Left ventricle myocardium superior (tissue), 1 donor: ENCODE results near the gene KCNC4. TPM values are rescaled to one million over a fixed set of nuclear protein-coding genes. Genes with fewer than 3 reads are reported as not detected.

Experiments
- ATAC-seq: fragments of 200-7000 bp; cut with Tn5 transposase; one replicate; pipeline ENCODE4 v1.9.1; 2020; ENCODE audit warnings: mild to moderate bottlenecking, moderate library complexity
- DNase-seq: peaks from one replicate; pipeline ENCODE4 v3.0.0-alpha.2; 2020
- intact Hi-C: fragments of 100-400 bp; cut with micrococcal nuclease; formaldehyde crosslinking; loops from one replicate; pipeline ENCODE4 v1.11.0; 2022
- total RNA-seq: library from RNA; stranded (reverse); fragmentation: NEBNext Ultra II Directional; extraction: Animal tissue kit (Norgen Biotek cat#: 25700); gene quantifications from one replicate; pipeline ENCODE4 v1.2.1, GENCODE V29; 2021
- donor health status: DM: no; HTN: yes; CAD: no; lungs with severe emphysema.

KCNC4 gene
- total RNA-seq, 1 donor from 2014 or later: 4.7 TPM

DNA sequence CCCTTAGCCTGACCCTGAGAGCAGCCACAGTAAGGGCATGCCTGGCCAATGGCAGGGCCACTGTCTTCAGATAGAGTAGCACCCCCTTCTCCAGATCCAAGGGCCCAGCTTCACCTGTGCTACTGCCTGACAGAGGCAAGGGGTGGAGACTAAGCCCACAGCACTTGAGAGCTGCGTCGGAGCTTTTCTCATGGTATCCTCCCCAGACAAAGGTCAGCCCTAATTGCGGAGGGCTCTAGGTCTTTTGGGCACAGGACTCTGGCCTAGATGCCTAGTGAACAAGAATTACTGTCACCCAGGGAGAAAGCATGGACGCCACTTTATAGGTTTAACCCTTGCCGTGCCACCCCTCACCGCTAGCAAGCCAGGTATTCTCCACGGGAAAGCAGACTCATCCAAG, 15.1 kb downstream of the KCNC4 start:
- DNase-seq (no peak), ATAC-seq (no peak)
- intact Hi-C loops: no loop called here

DNA sequence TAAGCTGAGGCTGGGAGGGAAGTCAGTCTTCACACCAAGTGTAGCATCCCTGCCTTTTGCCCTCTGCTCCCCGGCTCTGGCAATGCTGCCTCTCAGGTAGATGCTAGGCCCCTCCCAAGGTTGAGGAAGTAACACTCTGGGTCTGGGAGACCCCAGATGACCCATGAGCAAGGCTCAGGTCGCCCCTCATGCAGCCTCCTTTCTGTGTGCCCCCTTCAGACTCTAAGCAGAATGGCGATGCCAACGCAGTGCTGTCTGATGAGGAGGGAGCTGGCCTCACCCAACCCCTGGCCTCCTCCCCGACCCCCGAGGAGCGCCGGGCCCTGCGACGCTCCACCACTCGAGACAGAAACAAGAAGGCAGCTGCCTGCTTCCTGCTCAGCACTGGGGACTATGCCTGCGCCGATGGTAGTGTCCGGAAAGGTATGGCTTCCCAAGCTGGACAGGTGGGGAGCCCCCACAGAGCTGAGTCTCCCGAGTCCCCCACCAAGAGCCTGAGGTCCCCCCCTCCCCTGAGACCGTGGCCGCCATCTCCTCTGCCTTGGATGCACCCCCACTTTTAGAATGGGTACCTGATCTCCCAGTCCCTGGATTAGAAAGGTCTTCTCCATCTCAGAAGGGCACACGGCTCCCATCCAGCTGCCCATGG, 15.8 kb downstream of the KCNC4 start:
- DNase-seq (no peak), ATAC-seq (no peak)
- intact Hi-C loops: no loop called here

DNA sequence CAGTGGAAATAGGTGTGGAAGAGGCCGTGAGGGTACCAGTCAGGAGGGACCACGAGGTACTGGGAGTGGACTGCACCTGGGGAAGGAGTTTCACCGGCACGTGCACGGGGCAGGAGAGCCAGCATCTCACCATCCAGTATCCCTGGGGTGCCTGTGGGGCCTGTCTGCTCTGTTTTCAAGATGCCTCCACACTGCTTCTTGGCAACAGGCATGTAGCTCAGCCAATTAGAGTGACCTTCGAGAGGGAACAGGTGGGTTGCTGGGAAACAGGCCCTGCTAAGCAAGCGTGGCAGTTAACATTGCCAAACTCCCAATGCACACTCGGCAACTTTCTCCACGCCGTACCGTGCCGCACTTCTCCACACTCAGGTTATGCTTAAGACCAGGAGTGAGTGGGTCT, 17.7 kb downstream of the KCNC4 start:
- DNase-seq: no peak
- no peak for ATAC-seq
- intact Hi-C loops: no loop called here

DNA sequence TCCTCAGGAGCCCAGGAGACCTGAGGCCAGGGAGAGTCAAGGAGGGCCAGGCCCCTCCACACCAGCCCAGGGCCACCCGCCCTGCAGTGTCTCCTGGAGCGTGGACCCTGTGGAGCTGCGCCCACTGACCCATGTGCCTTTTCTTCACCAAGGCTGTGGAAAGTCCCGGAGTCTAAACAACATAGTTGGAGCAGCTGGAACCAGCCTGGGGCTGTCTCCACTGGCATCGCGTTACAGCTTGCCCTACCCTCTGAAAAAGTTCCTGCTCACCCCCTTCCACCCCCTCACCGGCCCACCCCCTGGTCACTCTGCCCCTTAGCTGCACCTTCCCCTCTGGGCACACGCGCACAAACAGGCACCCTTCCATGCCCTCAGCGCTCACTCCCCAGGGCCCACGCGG, 18.3 kb downstream of the KCNC4 start:
- intact Hi-C loops: no loop called here
- ATAC-seq (no peak), DNase-seq (no peak)

DNA sequence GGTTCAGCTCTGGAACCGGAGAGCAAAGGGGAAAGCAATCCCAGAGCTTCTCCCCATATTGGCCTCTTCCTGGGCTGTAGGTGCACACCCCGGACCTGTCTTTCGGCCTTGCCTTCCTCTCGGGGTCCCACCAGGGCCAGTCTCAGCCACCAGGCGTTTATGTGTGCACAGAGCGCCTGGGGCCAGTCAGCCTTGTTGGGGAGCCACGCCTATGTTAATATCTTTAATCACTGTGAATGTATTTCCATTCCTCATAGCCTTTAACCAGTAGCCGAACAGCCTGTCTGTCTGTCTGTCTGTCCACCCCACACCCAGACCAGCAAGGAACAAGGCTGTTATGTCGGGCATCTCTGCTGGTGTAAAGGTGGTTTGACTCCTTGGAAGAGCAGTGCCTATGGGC, 18.8 kb downstream of the KCNC4 start:
- no peak for DNase-seq
- intact Hi-C loops: no loop called here
- no peak for ATAC-seq

DNA sequence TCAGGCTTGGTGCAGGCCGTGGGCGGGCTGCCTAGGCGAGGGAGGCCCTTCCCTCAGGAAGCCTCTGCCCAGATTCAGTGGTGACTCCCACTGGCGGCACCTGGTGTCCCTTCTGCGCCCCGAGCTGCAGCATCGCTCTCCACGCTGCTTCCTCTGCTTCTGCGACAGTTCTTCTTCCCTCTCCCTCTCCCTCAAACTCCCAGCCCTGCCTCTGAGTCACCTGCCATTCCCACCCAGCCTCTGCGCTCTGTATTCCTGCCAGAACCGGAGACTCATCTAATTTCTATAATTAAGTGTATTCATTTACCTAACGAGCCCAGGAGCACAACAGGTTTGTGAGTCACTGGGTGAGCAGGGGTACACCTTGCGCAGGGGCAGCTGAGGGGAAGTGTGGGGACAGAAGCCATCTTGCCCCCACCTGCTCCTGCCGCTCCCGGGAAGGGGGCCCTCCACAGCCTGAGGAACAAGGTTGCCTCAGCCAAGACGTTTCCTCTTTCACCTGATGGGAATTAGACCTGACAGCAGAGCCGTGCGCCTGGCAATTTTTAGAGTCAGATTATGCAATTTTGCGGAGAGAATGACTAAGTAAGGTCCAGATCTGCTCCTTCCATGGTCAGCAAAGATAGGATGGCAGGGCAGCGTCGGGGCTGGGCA, 19.4 kb downstream of the KCNC4 start:
- DNase-seq (no peak), ATAC-seq (no peak)
- intact Hi-C loops: no loop called here

DNA sequence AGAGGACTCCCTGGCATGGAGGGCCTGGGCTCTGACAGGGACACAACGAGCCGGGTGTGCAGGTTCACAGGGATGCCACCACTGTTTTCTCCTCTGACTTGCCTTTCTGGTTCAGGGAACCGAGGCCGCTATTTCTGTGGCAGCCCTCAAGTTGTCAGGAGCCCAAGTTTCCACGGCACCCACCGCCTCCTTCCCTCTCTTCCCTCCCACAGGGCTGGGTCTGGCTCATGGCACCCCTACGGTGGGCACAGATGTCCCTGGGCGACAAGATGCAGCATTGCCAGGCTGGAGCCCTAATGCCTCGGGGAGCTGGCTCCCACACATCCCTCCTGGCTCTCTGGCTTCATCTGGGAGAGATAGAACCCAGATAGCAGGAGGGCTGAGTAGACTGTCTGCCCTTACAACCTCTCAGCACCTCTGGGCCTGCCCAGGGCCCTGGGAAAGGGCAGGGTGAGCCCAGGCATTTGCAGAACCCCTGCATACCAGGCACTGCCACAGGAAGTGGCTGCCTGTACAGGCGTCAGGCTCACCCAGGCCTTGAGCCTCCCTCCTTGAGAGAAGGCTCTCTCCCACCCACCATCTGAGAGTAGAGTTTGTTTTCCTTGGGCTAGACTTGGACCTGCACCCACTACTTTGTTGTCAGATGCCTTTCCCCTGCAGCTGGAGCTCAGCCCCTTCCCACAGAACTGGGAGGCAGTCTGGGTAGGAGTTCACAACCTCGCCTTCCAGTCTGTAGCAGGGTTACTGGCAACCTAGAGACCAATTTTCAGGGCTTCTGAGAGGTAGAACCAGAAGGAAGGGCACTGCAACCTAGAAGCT, 20.5 kb downstream of the KCNC4 start:
- DNase-seq (no peak), ATAC-seq (no peak)
- intact Hi-C loops: no loop called here

DNA sequence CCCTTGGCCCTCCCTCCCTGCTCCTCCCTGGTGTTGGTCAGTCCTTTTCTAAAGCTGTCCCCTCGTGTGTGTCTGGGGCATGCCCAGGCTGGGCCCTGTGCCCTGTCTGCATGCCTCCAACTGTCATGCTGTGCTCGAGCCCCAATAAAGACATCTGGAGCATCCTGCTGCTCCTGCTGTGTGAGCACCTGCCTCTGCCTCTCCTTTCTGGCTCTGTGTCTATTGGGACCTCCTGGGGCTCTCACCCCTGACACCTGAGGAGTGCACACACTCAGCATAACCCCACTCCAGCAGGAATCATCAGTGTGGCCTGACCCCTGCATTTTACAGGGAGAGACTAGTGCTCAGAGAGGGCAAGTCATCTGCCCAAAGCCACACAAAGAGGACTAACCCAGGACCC, 23.7 kb downstream of the KCNC4 start:
- ATAC-seq (no peak), DNase-seq (no peak)
- intact Hi-C loops: no loop called here

DNA sequence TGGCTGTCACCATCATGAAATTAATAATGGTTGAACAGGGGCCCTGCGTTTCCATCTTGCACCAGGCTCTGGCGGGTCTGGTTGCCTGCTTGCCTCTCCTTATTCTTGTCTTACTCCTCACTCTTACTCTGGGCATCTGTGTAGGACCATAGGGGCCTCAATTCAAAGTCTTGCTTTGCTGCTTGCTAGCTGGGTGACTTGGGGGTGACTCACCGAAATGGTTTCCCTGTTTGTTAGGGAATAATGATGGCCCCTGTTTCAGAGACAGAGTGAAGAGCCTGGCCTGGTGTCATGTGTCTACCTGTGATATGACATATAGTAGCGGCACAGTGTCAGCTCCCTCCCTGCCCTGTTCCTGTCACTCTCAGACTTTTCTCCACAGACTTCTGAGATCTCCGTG, 24.6 kb downstream of the KCNC4 start:
- DNase-seq: no peak
- intact Hi-C loops: no loop called here
- ATAC-seq: no peak

DNA sequence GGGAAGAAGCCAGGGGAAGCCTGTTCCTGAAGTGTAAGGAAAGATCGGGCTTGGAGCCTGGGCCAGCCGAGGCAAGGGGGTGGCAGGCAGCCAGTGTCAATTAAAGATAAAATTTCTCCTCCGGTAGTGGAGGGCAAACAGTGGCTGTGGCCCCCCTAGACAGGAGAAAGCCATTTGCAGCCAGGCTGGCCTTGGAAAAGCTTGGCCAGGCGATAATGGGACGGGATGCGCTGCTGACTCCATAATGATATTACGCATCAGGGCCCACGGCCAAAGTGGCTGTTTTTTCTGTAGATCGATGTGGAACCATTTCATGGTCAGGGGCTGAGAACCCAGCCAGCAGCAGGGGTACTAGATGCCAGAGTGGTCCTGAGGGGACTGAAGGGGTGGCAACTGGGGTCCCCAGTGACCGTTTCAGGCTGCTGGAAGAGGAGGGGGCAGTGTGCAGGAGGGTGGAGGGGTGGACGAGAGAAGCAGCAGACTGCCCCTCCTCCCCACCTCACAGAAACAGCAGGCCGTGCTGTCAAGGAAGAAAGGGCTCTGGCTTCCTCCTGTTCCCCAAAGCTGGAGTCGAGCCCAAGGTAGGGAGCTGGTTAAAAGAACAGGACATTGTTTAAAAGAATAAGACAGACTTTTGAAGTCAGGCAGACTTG, 25.2 kb downstream of the KCNC4 start:
- ATAC-seq (peak; percentile 11), DNase-seq (no peak)
- intact Hi-C loops: no loop called here

DNA sequence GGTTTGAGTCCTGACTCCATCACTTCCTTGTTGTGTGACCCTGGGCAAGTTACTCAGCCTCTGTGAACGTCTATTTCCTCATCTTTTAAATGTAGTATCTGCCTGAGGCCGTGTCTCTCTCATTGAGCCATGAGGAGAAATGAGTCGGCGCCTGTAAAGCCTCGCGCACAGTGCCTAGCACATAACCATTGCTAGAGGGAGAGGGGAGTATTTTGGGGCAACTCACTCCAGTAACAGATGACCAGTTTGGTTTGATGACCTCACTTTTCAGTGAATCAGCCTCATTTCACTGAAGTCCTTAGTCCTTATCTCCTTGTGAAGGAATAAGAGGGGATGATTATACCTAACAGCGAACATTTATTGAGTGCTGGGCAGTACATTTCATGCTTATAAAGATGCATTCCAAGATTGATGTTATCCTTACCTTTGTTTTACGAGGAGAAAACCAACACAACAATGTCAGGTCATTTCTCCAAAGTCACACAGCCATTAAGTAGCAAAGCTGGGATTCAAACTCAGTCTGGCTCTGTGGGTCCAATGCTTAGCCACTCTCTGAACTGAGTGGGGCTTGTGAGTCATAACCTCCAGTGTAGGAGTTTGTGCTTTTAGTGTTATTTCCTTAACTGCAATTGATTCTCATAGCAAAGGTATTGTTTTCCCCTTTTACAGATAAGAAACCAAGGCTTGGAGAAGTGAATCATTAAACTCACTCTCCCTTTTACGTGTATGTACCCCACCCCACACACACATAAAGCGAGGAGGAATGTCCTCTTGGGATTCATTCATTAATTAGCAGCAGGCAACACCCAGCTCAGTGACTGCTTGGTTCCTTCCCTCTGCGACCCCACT, 25.9 kb downstream of the KCNC4 start:
- ATAC-seq (no peak), DNase-seq (no peak)
- intact Hi-C loops: no loop called here

DNA sequence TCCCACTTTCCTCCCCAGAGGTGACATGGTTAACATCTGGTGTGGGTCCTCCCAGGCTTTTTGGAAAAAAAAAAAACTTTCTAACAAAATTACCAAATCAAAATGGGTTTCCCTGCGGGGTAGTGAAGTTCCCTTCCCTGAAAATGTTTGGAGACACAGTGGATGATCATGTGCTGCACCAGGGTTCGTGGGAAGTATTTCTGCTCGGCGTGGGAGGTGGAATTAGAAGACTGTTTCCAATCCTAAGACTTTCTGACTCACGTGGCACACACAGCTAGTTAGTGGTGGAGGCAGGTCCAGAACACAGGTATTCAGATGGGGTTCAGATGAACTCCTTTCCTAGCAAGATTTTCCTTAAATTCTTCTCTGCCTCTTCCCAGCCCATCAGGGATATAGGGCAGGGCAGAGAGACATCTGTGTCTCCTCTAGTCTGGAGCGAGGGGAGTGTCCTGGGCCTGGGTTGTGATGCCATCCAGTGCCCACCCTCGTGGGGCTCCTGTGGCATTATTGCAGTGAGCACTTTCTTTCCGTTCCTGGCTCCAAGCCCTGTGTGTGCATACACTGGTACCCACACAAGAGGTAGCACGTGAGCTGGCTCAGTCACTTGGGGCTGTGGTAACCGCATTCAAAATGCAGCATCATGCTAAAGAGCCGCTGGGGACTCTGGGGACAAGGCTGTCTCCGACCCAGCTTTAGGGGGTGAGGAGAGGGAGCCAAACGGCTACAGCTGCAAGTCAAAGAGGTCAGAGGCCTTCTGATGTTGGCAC, 27.5 kb downstream of the KCNC4 start:
- ATAC-seq (no peak), DNase-seq (no peak)
- intact Hi-C loops: no loop called here

DNA sequence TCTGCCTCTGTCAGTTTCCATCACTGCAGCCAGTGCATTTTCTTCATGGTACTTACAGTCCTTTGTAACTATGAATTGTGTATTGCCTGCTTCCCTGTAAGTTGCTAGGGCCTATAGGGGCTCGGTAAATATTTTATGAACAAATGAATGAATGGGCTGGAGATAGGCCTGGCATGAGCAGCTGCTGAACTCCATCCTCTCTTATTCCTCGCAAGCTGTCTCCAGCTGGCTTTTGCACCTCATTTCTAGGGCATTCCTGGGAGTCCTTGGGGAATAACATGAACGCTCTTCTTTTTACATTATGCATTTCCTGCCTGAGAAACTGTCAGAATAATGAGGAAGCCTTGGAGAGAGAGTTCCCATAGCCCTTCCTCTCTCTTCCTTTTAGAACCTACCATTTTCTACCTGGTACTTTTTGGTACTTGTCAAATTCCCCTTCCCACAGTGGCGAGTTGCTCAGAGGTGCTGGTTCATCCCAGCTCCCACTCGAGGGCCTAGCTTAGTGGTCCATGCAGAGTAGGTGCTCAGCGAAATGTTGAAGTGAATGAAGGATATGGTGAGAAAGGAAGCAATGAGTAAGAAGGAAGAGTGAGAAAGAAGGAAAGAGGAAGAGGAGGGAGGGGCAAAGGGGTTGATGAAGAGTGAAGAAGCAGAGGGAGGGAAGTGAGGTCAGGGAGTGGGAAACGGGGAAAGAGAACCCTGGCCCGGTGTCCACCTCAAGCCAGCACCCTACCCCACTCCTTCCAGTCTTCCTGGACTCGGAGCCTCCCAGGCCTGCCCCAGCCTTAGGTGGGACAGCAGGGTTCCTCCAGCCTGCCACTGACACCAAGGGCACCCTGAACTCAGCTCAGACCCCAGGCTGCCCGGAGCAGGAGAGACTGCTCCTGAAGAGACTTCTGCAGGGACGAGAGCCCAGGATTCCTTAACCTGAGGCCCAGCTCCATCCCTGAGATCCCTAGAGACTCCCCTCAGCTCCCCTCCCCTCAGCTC, 29.6 kb downstream of the KCNC4 start:
- peak; percentile 32 for ATAC-seq
- intact Hi-C loops: no loop called here
- no peak for DNase-seq

DNA sequence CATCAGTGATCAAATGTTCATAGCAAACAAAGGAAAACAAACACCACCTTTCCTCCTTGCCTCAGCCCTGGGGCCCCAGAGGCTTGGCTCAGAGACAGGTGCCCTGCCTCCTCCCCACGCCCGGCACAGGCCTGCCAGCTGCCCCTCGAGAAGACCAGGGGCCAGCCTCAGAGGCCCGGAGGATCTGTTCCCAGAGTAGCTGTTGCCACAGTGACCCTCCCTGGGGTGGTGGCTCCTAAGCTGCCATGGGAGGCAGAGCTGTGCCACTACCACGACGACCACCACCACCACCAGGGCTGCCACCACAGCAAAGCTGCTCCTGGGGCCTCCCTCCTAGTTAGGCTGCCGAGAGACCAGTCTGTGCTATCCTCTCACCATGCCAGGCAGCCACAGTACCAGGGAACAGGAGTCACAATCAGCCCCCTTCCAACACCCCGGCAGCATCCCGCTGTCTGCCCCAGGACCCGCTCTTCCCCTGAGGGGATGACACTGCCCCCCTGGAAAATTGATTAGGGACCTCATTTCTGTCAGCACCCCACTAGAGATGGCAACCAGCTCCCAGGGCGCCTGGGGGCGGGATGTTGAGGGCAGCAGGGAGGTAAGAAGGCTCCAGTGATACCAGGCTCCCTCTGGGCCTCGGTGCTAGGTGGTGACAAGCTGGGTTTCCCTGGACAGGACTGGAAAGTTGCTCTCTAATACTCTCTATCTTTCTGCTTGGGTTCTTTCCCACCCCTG, 30.5 kb downstream of the KCNC4 start:
- no peak for DNase-seq
- ATAC-seq: no peak
- intact Hi-C loops: no loop called here

DNA sequence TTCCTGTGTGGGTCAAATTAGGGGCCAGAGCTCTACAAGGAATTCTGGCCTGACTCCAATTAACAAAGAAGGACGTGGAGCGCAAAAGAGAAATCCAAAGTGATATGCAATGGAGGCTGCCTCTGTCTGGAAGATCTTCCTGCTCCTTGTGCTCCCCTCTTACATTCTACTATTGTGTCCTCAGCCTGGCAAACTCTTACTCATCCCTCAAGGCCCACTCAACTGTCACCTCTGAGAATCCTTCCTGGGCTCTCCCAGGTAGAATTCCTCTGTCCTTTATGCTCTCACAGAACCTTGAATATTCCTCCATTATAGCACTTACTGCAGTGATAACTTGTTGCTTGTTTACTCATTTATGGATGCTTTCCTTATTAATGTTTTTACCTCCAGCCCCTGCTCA, 31.4 kb downstream of the KCNC4 start:
- no peak for ATAC-seq
- no peak for DNase-seq

DNA sequence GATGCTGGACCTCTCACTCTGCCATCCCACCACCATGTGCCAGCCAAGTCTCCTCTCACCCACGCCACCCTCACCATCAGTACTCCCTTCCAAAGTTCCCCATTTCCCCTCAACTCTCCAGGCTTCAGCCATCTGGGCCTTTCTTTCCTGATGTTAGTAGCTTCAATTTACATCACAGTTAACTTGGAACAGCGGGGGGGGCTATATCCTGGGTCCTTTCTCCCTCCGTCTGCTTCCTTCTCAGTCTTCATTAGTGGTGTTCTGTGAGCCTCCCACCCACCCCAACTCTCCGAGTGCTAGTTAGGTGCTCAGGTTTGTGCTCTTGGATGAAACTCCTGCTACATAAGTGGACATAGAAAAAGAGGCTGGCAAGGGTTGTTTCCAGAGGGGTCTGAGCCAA, 31.9 kb downstream of the KCNC4 start:
- ATAC-seq: no peak
- intact Hi-C loops: no loop called here
- no peak for DNase-seq

More for the DNA sequence above, 31.4 kb downstream of the KCNC4 start:
- intact Hi-C loops: no loop called here

DNA sequence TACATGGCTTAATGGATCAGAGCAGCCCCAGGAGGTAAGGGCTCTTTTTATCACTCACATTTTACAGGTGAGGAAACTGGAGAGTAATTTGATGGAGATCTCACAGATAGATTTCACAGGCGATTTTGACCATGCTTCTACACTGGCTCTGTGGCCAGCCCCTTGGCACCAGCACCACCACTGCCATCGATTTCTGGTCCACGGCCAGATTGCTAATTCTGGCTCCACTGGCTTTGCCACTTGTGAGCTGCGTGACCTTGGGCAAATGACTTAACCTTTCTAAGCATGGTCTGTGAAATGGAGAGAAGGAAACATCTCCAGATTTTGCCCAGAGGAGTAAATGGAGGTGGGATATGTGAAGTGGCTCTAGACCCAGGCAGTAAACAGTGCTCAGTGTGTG, 32.6 kb downstream of the KCNC4 start:
- DNase-seq: no peak
- intact Hi-C loops: no loop called here
- ATAC-seq: no peak
